Neural crest cell (in vitro differentiated cells): Measurements from ENCODE around the gene NEUROD1. TPM values are rescaled to one million over a fixed set of nuclear protein-coding genes. Genes with fewer than 3 reads are reported as not detected.
A peak's percentile ranks its signal among the peaks of the same experiment; 100 is the strongest.

Experiments used
- DNase-seq: peaks from one replicate; pipeline ENCODE4 v3.0.0; 2021; ENCODE audit warnings: low read depth, mixed read lengths, low spot score
- H3K27ac Mint-ChIP-seq: one replicate; pipeline ENCODE4 v1.8.0; 2021; ENCODE audit warnings: mild to moderate bottlenecking, mixed read lengths; ENCODE audit not compliant: unreplicated experiment
- H3K27me3 Mint-ChIP-seq: 2 replicates; pipeline ENCODE4 v1.8.0; 2021; ENCODE audit warnings: low read depth, mild to moderate bottlenecking, mixed read lengths
- H3K36me3 Mint-ChIP-seq: 2 replicates; pipeline ENCODE4 v1.8.0; 2021; ENCODE audit warnings: low read depth, mild to moderate bottlenecking, mixed read lengths
- H3K4me1 Mint-ChIP-seq: 2 replicates; pipeline ENCODE4 v1.8.0; 2021; ENCODE audit warnings: mixed read lengths
- H3K4me3 Mint-ChIP-seq: one replicate; pipeline ENCODE4 v1.8.0; 2021; ENCODE audit warnings: mild to moderate bottlenecking, mixed read lengths
- H3K9me3 Mint-ChIP-seq: 2 replicates; pipeline ENCODE4 v1.8.0; 2021; ENCODE audit warnings: mixed read lengths
- total RNA-seq: library from RNA; stranded (reverse); gene quantifications from 2 replicates; pipeline ENCODE4 v1.2.1, GENCODE V29; 2021
- TF ChIP-seq, protein P1 (sequence below): fragments of 200-600 bp; sonication (generic); conservative IDR thresholded peaks from 2 replicates; pipeline ENCODE4 v1.5.0; 2021; ENCODE audit warnings: antibody characterized with exemption, mild to moderate bottlenecking

Gene NEUROD1
- total RNA-seq, 1 donor from 2014 or later = 2.7 TPM

DNA sequence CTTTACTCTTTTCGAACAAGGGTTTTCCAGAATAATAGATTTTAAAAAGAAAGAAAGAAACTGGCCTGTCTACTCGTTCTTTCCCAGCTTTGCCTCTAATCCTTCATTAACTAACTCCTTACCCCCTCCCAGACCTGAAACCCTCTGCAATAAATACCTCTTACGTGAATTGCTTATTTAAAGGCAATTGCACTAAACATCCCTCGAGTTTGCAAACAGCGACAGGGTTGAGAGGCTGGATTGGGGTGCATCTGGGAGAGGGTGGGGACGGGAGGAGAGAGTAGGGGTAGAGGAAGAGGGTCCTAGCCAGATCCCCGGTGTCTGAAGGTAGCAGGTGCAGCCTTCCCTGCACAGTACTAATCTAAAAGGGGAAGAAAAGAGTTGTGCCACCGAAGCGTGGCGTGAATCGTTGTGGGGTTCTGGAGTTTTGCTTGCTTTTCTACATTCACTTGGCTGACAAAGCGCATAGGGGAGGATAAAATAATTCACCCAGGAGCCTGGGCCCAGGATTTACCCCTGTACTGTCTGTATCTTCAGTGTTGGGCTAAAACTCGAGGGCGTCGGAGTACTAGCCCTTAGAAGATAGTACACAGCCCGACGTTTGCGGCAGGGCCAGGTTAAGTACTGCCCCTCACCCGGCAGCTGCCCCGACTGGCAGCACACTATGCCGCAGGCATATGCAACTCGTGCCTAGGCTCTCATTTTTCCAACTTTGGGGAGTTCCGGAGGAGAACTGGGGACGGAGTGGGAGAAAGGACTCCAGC is 1.9 kb upstream of the NEUROD1 start:
- TF ChIP-seq, protein P1, sequence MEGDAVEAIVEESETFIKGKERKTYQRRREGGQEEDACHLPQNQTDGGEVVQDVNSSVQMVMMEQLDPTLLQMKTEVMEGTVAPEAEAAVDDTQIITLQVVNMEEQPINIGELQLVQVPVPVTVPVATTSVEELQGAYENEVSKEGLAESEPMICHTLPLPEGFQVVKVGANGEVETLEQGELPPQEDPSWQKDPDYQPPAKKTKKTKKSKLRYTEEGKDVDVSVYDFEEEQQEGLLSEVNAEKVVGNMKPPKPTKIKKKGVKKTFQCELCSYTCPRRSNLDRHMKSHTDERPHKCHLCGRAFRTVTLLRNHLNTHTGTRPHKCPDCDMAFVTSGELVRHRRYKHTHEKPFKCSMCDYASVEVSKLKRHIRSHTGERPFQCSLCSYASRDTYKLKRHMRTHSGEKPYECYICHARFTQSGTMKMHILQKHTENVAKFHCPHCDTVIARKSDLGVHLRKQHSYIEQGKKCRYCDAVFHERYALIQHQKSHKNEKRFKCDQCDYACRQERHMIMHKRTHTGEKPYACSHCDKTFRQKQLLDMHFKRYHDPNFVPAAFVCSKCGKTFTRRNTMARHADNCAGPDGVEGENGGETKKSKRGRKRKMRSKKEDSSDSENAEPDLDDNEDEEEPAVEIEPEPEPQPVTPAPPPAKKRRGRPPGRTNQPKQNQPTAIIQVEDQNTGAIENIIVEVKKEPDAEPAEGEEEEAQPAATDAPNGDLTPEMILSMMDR = no peak
- no peaks in the 10 kb centered on the region for H3K9me3 Mint-ChIP-seq
- H3K4me1 Mint-ChIP-seq = peaks cover 46% of the 10 kb centered on the region
- H3K27ac Mint-ChIP-seq = no peak overlapping the region
- peaks cover 98% of the 10 kb centered on the region for H3K27me3 Mint-ChIP-seq
- no peak for DNase-seq
- peak overlapping the region; percentile 85 for H3K4me3 Mint-ChIP-seq
- H3K36me3 Mint-ChIP-seq = no peaks in the 10 kb centered on the region

GRCh38 chr2:181680937-181681811 is 857 bp upstream of the NEUROD1 start:
- Mint-ChIP-seq H3K9me3 (no peaks in the 10 kb centered on the region), H3K27ac (no peak overlapping the region), H3K4me3 (peak overlapping the region; percentile 85), H3K36me3 (no peaks in the 10 kb centered on the region), H3K27me3 (peaks cover 96% of the 10 kb centered on the region), H3K4me1 (peaks cover 46% of the 10 kb centered on the region)
- no peak for DNase-seq
- TF ChIP-seq, protein P1 = no peak

DNA sequence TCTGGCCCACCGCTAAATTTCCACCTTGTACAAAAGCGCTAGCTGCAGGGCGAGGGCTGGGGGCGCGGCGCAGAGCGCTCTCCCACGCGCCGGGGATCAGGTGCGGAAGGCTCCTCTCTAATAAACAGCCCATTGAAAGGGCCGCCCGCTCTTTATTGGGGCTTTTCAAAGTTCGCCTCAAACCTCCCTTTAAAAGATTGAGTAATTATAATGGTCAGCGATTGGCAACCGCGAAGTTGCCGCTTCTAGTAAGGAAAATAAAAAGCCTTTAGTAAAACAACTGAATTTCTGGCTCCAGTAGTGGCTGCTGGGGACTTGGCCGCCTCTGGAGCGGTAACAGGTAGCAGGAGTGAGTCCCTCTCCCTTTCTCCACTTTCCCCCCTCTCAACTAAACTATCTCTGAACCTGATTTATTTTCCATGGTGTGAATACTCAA is 755 bp downstream of the NEUROD1 start:
- Mint-ChIP-seq H3K4me3 (peak overlapping the region; percentile 16), H3K27me3 (peaks cover 95% of the 10 kb centered on the region), H3K9me3 (no peaks in the 10 kb centered on the region), H3K4me1 (peaks cover 36% of the 10 kb centered on the region), H3K27ac (no peak overlapping the region), H3K36me3 (no peaks in the 10 kb centered on the region)
- TF ChIP-seq, protein P1 = no peak
- no peak for DNase-seq

GRCh38 chr2:181678861-181679543 is 1.3 kb downstream of the NEUROD1 start:
- Mint-ChIP-seq H3K36me3 (no peaks in the 10 kb centered on the region), H3K27me3 (peaks cover 95% of the 10 kb centered on the region), H3K27ac (no peak overlapping the region), H3K4me1 (peaks cover 32% of the 10 kb centered on the region), H3K4me3 (peak overlapping the region; percentile 16), H3K9me3 (no peaks in the 10 kb centered on the region)
- TF ChIP-seq, protein P1 = no peak
- no peak for DNase-seq

- peak; percentile 89 for DNase-seq
- no peaks in the 10 kb centered on the region for H3K36me3 Mint-ChIP-seq
- peaks cover 93% of the 10 kb centered on the region for H3K27me3 Mint-ChIP-seq
- no peaks in the 10 kb centered on the region for H3K9me3 Mint-ChIP-seq
- TF ChIP-seq, protein P1 = no peak
- peak overlapping the region; percentile 65 for H3K4me3 Mint-ChIP-seq
- no peak overlapping the region for H3K27ac Mint-ChIP-seq
- H3K4me1 Mint-ChIP-seq = peaks cover 27% of the 10 kb centered on the region
Observed at GRCh38 chr2:181677912-181678586, 2.3 kb downstream of the NEUROD1 start.
